ENCODE data around the gene LIPC.

DNA sequence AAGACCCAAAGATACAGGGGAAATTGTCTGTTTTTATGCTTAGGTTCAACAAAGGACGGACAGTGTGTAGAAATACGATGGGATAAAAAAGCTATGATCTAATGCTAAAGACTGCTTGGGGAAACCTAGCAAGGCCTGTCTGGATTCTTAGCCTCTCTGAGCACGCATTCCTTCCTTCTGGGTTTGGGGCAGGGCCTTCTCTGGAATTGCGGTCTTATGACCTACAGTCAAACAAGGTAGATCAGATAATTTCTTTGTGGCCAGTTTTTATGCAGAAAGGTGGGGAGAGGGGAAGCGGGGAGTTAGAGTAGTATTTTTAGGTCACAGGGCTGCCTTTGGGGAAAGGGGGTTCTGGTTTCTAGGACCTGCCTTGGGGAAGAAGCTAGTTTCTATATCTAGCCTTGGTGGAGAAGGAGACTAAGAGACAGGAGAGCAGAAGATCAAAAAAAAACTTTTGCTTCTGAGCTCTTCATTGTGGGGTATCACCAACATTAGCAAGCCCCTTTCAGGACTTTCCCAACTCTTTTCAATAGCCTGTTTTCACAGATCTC lies 39.1 kb upstream of the LIPC start:
- TF ChIP-seq POLR2AphosphoS5 (IDR thresholded peaks at IDR 0.05; ENCODE audit: low read depth, low read length) (no peak), POLR2A (IDR thresholded peaks at IDR 0.05; ENCODE audit: low read depth, low read length) (no peak)

Data from GM12892 (cell line).